BLaER1 (cell line): ENCODE results near the gene FOXI1.
"Not testable (repeated sequence)": the region's sequence is repeated elsewhere in the genome, so short reads cannot be mapped to it uniquely, and the experiment has no call there.

Source experiments
- H3K27ac ChIP-seq: shearing (Covaris generic); formaldehyde crosslinking; 2 replicates; pipeline ENCODE4 v1.8.1; 2022
- H3K27me3 ChIP-seq: shearing (Covaris generic); formaldehyde crosslinking; 2 replicates; pipeline ENCODE4 v1.8.1; 2022
- H3K36me3 ChIP-seq: shearing (Covaris generic); formaldehyde crosslinking; 2 replicates; pipeline ENCODE4 v1.8.1; 2022
- H3K4me1 ChIP-seq: shearing (Covaris generic); formaldehyde crosslinking; 2 replicates; pipeline ENCODE4 v1.8.1; 2022
- H3K4me2 ChIP-seq: shearing (Covaris generic); formaldehyde crosslinking; 2 replicates; pipeline ENCODE4 v1.8.1; 2022
- H3K4me3 ChIP-seq: shearing (Covaris generic); formaldehyde crosslinking; 2 replicates; pipeline ENCODE4 v1.8.1; 2022
- H3K9ac ChIP-seq: shearing (Covaris generic); formaldehyde crosslinking; 2 replicates; pipeline ENCODE4 v1.8.1; 2022
- H3K9me3 ChIP-seq: shearing (Covaris generic); formaldehyde crosslinking; 2 replicates; pipeline ENCODE4 v1.8.1; 2022
- H4K20me1 ChIP-seq: shearing (Covaris generic); formaldehyde crosslinking; 2 replicates; pipeline ENCODE4 v1.8.1; 2022
- Cebpa-rat ChIP-seq: shearing (Covaris generic); IDR thresholded peaks from 2 replicates; pipeline ENCODE4 v1.8.1; 2022

Gene FOXI1

DNA sequence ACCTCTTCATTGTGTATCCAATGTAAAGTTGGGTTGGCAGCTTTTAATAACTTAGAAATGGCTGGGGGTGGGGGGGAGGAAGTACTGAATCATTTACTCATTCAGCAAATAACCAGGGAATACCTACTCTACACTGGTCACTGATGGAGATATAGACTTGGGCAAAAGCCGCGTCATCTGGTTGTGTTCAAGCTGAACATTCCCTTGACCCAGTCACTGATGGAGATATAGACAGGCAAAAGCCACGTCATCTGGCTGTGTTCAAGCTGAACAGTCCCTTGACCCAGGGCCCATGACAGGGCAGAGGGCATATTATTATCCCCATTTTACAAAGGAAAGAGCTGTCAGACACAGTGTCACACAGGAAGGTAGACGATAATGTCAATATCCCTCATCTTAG lies 32.6 kb downstream of the FOXI1 start:
- H3K36me3 ChIP-seq, result no peaks in the 10 kb centered on the region
- no peak overlapping the region for H3K4me3 ChIP-seq
- no peak overlapping the region for H3K9ac ChIP-seq
- H3K27me3 ChIP-seq, result no peaks in the 10 kb centered on the region
- TF ChIP-seq Cebpa-rat, result no peak
- H3K27ac ChIP-seq, result no peak overlapping the region
- H3K9me3 ChIP-seq, result no peaks in the 10 kb centered on the region
- H3K4me2 ChIP-seq, result no peak overlapping the region
- peaks cover 26% of the 10 kb centered on the region for H3K4me1 ChIP-seq
- H4K20me1 ChIP-seq, result no peaks in the 10 kb centered on the region

DNA sequence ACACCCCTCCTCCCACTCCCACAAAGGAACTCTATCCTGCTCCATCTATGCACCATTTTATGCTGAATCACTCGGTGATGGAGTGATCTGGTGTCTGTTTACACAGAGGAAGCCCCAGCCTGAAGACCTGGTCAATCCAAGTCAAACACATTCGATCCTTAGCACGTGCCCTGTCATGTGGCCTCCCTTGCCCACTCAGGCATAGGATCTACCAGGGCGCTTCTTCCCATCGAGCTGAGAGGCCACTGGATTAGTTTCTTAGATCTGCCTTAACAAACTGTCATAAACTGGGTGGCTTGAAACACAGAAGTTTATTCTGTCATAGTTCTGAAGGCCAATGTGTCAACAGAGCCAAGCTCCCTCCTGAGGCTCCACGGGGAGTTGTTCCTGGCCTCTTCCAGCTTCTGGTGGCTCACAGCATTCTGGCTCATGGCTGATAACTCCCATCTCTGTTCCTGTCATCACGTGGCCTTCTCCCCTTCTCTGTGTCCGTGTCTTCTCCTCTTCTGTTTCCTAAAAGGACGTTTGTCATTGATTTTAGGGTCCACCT lies 34.2 kb downstream of the FOXI1 start:
- Histone ChIP-seq H3K4me2 (no peak overlapping the region), H3K9me3 (no peaks in the 10 kb centered on the region), H3K4me1 (peaks cover 26% of the 10 kb centered on the region), H3K4me3 (no peak overlapping the region), H4K20me1 (no peaks in the 10 kb centered on the region), H3K36me3 (no peaks in the 10 kb centered on the region), H3K27me3 (no peaks in the 10 kb centered on the region), H3K27ac (no peak overlapping the region), H3K9ac (no peak overlapping the region)
- no peak for TF ChIP-seq Cebpa-rat

DNA sequence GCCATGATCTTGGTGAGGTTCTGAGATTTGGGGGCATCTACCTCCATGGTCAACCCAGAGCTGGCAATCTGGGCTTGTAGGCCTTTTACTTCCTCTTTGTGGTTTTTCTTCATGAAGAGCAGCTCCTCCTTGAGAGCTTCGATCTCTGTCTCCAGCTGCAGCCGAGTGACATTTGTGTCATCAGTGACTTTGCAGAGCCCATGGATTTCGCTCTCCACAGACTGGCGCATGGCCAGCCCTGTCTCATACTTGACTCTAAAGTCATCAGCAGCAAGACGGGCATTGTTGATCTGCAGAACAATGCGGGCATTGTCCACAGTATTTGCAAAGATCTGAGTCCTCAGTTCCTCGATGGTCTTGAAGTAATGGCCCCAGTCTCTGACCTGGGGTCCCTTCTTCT lies 35.5 kb downstream of the FOXI1 start:
- not testable (repeated sequence) for H3K9ac ChIP-seq, H4K20me1 ChIP-seq, H3K27ac ChIP-seq, H3K9me3 ChIP-seq, H3K4me2 ChIP-seq, H3K27me3 ChIP-seq, H3K4me3 ChIP-seq, H3K36me3 ChIP-seq
- peaks cover 20% of the 10 kb centered on the region for H3K4me1 ChIP-seq

DNA sequence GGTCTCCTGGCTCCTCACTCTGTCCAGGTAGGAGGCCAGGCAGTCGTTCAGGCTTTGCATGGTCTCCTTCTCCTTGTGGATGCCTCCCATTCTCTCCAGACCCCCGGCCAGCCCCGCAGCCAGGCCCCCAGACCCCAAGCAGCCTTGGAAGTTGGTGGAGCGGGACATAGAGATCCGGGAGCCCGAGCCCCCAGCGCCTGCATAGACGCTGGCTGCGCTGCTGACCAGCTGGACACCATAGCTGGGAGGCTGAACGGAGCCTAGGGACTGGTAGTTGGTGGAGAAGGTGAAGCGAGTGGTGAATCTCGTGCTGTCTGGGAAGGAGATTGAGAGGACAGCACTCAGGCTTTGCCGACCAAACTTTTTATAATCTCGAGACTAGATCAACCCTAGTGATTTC lies 35.9 kb downstream of the FOXI1 start:
- no peaks in the 10 kb centered on the region for H3K36me3 ChIP-seq
- H4K20me1 ChIP-seq, result no peaks in the 10 kb centered on the region
- no peak for TF ChIP-seq Cebpa-rat
- H3K4me1 ChIP-seq, result peaks cover 16% of the 10 kb centered on the region; the same call in 1 of the 2 replicates
- no peaks in the 10 kb centered on the region for H3K27me3 ChIP-seq
- no peak overlapping the region for H3K4me3 ChIP-seq
- H3K9ac ChIP-seq, result no peak overlapping the region
- H3K27ac ChIP-seq, result no peak overlapping the region
- H3K9me3 ChIP-seq, result no peaks in the 10 kb centered on the region
- no peak overlapping the region for H3K4me2 ChIP-seq

DNA sequence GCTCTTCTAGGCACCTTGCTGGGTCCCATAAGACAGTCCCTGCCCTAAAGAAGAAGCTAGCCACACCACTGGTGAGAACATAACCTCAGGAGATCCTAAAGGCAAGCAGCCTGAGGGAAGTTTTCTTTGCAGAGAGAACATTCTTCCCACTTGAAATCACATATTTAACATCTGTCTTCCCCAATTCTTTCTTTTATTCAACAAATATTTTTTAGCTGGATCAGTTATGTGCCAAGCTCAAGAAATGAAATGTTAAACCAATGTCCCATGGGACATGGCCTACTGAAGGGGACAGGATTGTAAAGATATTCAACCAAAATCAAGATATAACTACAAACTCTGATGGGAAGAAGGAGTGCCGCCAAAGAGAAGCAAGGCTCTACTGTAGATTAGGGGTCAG lies 36.5 kb downstream of the FOXI1 start:
- H3K4me3 ChIP-seq, result no peak overlapping the region
- H3K27me3 ChIP-seq, result no peaks in the 10 kb centered on the region
- no peak overlapping the region for H3K4me2 ChIP-seq
- H3K36me3 ChIP-seq, result no peaks in the 10 kb centered on the region
- H3K27ac ChIP-seq, result no peak overlapping the region
- H3K9ac ChIP-seq, result no peak overlapping the region
- no peaks in the 10 kb centered on the region for H3K9me3 ChIP-seq
- no peak for TF ChIP-seq Cebpa-rat
- peaks cover 15% of the 10 kb centered on the region; the same call in 1 of the 2 replicates for H3K4me1 ChIP-seq
- H4K20me1 ChIP-seq, result no peaks in the 10 kb centered on the region

DNA sequence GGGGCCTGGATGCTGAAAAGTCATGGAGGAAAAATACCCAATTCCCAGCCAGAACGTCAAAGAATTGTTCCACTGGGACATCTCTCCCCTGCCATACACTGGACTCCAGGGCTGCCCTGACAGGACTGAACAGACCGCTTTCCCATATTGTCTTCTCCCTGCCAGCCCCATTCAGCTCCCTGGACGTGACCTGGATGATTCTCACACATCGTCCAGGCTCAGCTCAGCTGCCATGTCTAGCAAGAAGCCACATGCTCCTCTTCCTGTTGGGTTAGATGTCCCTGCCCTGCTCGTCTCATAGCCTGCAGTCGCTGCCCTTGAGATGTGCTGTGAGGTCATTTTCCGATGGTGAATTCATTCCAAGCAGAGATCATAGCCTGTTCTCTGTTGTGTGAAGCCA lies 37.4 kb downstream of the FOXI1 start:
- Histone ChIP-seq H3K36me3 (no peaks in the 10 kb centered on the region), H3K4me3 (no peak overlapping the region), H3K27me3 (no peaks in the 10 kb centered on the region), H3K9me3 (no peaks in the 10 kb centered on the region), H4K20me1 (no peaks in the 10 kb centered on the region), H3K4me2 (no peak overlapping the region), H3K9ac (no peak overlapping the region), H3K27ac (no peak overlapping the region), H3K4me1 (peaks cover 15% of the 10 kb centered on the region; the same call in 1 of the 2 replicates)
- no peak for TF ChIP-seq Cebpa-rat

DNA sequence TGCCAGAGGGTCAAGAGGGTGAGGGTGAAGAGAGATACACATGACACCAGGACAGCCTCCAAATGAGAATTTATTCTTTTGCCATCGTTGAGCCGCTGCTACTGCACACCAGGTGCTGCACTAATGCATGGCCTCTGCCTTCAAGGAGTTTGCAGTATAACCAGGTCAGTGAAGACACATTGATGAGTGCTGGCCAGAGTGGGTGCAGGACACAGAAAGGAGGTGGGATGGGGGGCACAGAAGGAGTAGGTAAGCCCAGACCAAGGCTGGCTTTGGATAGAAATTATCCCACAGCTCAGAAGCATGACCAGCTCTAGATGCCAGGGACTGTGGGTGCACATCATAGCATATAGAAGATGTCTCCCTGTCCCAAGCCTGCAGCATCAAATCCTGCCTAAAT lies 38.0 kb downstream of the FOXI1 start:
- Histone ChIP-seq H3K9ac (no peak overlapping the region), H3K27me3 (no peaks in the 10 kb centered on the region), H3K27ac (no peak overlapping the region), H3K36me3 (no peaks in the 10 kb centered on the region), H3K4me3 (no peak overlapping the region), H4K20me1 (no peaks in the 10 kb centered on the region), H3K4me1 (peaks cover 15% of the 10 kb centered on the region; the same call in 1 of the 2 replicates), H3K4me2 (no peak overlapping the region), H3K9me3 (no peaks in the 10 kb centered on the region)
- TF ChIP-seq Cebpa-rat, result no peak

DNA sequence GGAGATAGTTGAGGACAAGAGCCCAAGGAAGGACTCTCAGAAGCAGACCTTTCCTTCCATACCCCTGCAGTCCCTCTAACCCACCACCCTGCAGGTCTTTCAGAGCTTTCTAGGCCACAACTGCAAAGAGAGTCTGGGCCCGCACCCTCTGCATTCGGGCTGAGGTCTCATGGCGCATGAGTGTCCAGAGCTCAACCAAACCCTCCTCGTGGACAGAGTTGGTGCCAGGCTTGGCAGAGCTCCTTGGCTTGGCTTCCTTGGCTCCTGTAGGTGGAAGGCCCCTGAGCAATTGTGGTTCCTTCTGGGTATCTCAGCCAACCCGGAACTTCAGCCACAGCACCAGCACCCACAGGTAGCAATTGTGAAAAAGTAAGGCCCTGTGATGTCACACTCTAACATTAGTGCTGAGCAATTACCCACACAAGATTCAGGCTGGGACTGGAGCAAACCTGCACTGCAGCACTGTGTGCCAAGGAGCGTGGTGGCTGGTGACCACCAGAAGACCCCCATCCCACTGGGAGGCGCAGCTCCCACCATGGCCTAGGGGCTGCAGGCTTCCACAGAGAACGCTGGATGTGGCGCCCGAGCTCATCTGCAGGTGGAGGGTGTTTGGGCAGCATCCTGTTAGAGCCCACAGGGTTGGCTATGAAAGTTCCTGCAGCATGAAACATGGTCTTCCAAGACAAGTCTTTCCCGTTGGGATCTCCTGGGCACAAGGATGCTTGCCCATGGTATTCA lies 38.8 kb downstream of the FOXI1 start:
- H3K36me3 ChIP-seq, result no peaks in the 10 kb centered on the region
- H3K4me1 ChIP-seq, result peaks cover 15% of the 10 kb centered on the region; the same call in 1 of the 2 replicates
- no peak overlapping the region for H3K27ac ChIP-seq
- no peak overlapping the region for H3K9ac ChIP-seq
- no peaks in the 10 kb centered on the region for H3K9me3 ChIP-seq
- H3K27me3 ChIP-seq, result no peaks in the 10 kb centered on the region
- TF ChIP-seq Cebpa-rat, result no peak
- no peak overlapping the region for H3K4me3 ChIP-seq
- H4K20me1 ChIP-seq, result no peaks in the 10 kb centered on the region
- no peak overlapping the region for H3K4me2 ChIP-seq

DNA sequence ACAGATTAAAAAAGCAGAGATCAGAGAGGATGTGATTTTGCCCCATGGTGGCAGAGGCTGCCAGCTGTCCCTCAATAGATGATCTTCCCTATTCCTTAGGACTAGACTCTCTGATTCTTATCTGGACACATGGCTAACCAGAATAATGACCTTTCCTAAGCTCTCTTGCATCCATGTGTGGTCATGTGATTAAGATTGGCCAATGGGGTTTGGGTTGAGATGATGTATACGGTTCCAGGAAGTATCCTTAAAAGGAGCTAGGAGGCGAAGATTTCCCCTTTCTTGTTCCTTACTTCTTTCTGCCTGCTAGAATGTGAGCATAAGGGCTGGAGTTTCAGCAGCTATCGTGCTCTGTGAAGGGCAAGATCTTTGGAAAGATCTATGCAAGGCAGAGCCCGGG lies 39.8 kb downstream of the FOXI1 start:
- H3K36me3 ChIP-seq, result no peaks in the 10 kb centered on the region
- no peak overlapping the region for H3K4me2 ChIP-seq
- H3K27me3 ChIP-seq, result no peaks in the 10 kb centered on the region
- no peak overlapping the region for H3K9ac ChIP-seq
- H3K4me3 ChIP-seq, result no peak overlapping the region
- H3K9me3 ChIP-seq, result no peaks in the 10 kb centered on the region
- no peaks in the 10 kb centered on the region for H4K20me1 ChIP-seq
- no peak for TF ChIP-seq Cebpa-rat
- H3K4me1 ChIP-seq, result peaks cover 15% of the 10 kb centered on the region; the same call in 1 of the 2 replicates
- H3K27ac ChIP-seq, result no peak overlapping the region

DNA sequence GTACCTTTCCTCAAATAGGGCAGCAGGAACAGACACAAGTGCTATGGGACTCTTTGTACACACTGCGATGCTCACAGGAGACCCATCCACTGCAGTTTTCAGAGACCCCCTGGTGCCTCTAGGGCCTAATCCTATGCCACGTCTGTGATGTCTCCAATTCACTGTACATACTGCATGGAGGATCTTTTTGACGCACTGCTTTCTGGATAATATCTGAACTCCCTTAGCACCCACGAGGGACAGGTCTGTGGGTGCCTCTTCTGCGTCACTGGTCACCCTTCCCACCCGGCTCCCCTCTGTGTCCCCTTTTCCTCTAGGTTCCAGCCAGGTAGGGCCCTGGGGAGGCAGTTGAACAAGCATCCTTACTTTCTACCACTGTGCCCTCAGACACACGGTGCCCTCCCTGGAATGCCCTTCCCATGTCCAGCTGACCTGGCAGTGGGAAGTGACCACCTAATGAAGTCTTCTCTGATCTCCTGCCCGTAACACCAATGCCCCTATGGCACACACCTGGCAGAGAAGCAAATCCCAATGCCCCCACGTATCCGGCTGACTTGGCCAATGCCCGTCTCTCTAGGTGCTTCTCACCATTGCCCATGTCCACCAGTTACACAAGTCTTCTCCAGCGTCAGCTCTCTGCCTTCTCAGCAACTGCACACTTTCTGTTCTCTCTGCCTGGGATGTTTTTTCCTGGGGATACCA lies 41.5 kb downstream of the FOXI1 start:
- no peak for TF ChIP-seq Cebpa-rat
- Histone ChIP-seq H3K27ac (no peak overlapping the region), H3K27me3 (no peaks in the 10 kb centered on the region), H3K4me3 (no peak overlapping the region), H4K20me1 (no peaks in the 10 kb centered on the region), H3K36me3 (no peaks in the 10 kb centered on the region), H3K4me2 (no peak overlapping the region), H3K4me1 (0 out of 2 replicates have a peak, but pooled peaks cover 5% of the 10 kb centered on the region), H3K9me3 (no peaks in the 10 kb centered on the region), H3K9ac (no peak overlapping the region)
